ENCODE results near the gene CTDSPL. TPM values are rescaled to one million over a fixed set of nuclear protein-coding genes. Genes with fewer than 3 reads are reported as not detected.

CTDSPL gene
- total RNA-seq, 1 experiment from 2014 or later: 32.5 TPM

- no peak for DNase-seq (ENCODE audit: low spot score)
These were observed 139.9 kb downstream of the CTDSPL start for GRCh38 chr3:38001456-38002081.

GRCh38 chr3:38002291-38002876 is 140.7 kb downstream of the CTDSPL start:
- no peak for DNase-seq (ENCODE audit: low spot score)

GRCh38 chr3:38002940-38003339 is 141.3 kb downstream of the CTDSPL start:
- no peak for DNase-seq (ENCODE audit: low spot score)

GRCh38 chr3:38003371-38003816 is 141.7 kb downstream of the CTDSPL start:
- DNase-seq (ENCODE audit: low spot score): peak; percentile 33

- no peak for DNase-seq (ENCODE audit: low spot score)
These were observed 142.2 kb downstream of the CTDSPL start for GRCh38 chr3:38003817-38004414.

GRCh38 chr3:38004415-38005075 is 142.9 kb downstream of the CTDSPL start:
- DNase-seq (ENCODE audit: low spot score): peak; percentile 54

GRCh38 chr3:38005076-38006020 is 143.7 kb downstream of the CTDSPL start:
- no peak for DNase-seq (ENCODE audit: low spot score)

- DNase-seq (ENCODE audit: low spot score): no peak
These were observed 144.4 kb downstream of the CTDSPL start for GRCh38 chr3:38006031-38006430.

GRCh38 chr3:38006445-38006995 is 144.8 kb downstream of the CTDSPL start:
- no peak for DNase-seq (ENCODE audit: low spot score)

- no peak for DNase-seq (ENCODE audit: low spot score)
These were observed 146.0 kb downstream of the CTDSPL start for GRCh38 chr3:38007754-38008090.

GRCh38 chr3:38008191-38008701 is 146.6 kb downstream of the CTDSPL start:
- no peak for DNase-seq (ENCODE audit: low spot score)

GRCh38 chr3:38008971-38009580 is 147.4 kb downstream of the CTDSPL start:
- DNase-seq (ENCODE audit: low spot score): no peak

GRCh38 chr3:38009807-38010591 is 148.3 kb downstream of the CTDSPL start:
- no peak for DNase-seq (ENCODE audit: low spot score)

- no peak for DNase-seq (ENCODE audit: low spot score)
These were observed 149.4 kb downstream of the CTDSPL start for GRCh38 chr3:38011111-38011510.

GRCh38 chr3:38015485-38015884 is 153.8 kb downstream of the CTDSPL start:
- no peak for DNase-seq (ENCODE audit: low spot score)

GRCh38 chr3:38015984-38016383 is 154.3 kb downstream of the CTDSPL start:
- no peak for DNase-seq (ENCODE audit: low spot score)

- no peak for DNase-seq (ENCODE audit: low spot score)
These were observed 154.7 kb downstream of the CTDSPL start for GRCh38 chr3:38016410-38016809.

GRCh38 chr3:38016847-38017444 is 155.3 kb downstream of the CTDSPL start:
- no peak for DNase-seq (ENCODE audit: low spot score)

Data from A172 (cell line).